Sigmoid colon (tissue), 4 donors: ENCODE data around the gene OR2V1.

ENCODE experiments used
- CTCF ChIP-seq, 4 experiments: fragments of 450-650 bp in 3 of 4; fragments of 200-600 bp in 1 of 4; IDR thresholded peaks; one replicate each; pipeline ENCODE4 v1.5.1; 2016 to 2019; ENCODE audit warnings: antibody characterized with exemption in 4 of 4, mild to moderate bottlenecking in 3 of 4, moderate library complexity in 2 of 4
- EP300 ChIP-seq, 4 donors: sonication (generic); formaldehyde crosslinking; IDR thresholded peaks; one replicate each; pipeline ENCODE4 v1.6.1; 2017; ENCODE audit warnings: antibody characterized with exemption in 4 of 4
- POLR2A ChIP-seq, 2 donors: fragments of 450-650 bp; IDR thresholded peaks; one replicate each; pipeline ENCODE4 v1.6.1; 2016; ENCODE audit warnings: antibody characterized with exemption in 2 of 2, mild to moderate bottlenecking in 2 of 2, moderate library complexity in 2 of 2

DNA sequence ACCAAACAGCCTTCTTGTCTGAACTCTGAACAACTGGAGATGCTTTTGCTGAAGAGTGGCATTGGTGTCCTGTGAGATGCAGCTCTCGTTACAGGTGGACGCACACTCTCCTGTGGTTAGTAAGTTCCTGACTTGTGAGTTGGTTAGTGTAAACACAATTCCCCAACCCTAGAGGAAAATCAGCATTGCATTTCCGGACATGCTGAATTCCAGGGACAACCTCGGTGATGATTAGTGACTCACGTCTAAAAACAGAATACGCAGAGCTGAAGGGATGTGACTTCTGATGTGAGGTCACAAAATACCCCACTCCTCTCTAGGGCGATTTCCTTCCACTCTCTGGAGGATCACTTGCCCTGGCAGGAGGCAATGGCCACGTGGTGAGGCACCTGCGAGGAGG is 21.4 kb upstream of the OR2V1 start:
- TF ChIP-seq EP300 (IDR thresholded peaks at IDR 0.05) (no peak), CTCF (IDR thresholded peaks at IDR 0.05) (no peak), POLR2A (IDR thresholded peaks at IDR 0.05) (no peak)
